ENCODE data around the gene PGF. TPM values are rescaled to one million over a fixed set of nuclear protein-coding genes. Genes with fewer than 3 reads are reported as not detected.

PGF gene
- total and polyA plus RNA-seq, 2 of the 13 experiments (the other 11 are each of a cell fraction or from before 2014, with no cell fraction given) = 10.7 to 27.5 TPM

DNA sequence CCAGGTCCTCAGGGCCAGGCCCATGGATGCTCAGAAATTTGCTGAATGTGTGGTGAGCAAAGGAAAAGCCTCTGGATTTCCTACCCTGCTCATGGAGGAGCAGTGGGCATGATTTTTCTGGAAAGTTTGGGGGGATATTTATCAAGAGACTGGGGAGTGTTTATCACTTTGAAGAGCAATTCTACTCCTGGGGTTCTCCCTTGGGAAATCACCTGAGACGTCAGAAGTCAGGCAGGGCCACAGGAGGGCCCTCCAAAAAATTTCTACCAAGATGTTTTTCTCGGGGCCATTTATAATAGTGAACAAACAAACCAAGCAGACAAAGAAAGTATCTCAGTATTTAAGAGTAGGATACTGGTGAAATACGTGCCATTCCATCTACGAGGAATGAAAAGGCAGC lies 27.3 kb upstream of the PGF start (continued):
- no peak for TF ChIP-seq CSRNP2 (CRISPR knock-in tag; conservative IDR thresholded peaks at IDR 0.05; ENCODE audit: low read depth)
- TF ChIP-seq HHEX (CRISPR knock-in tag; IDR thresholded peaks at IDR 0.05) = no peak
- TF ChIP-seq SAP130 (CRISPR knock-in tag; IDR thresholded peaks at IDR 0.05; ENCODE audit: low read depth) = no peak
- TF ChIP-seq POLR2A (IDR thresholded peaks at IDR 0.05; ENCODE audit: insufficient read depth in 1 of 2, low read depth in 2 of 2, low read length in 2 of 2) = no peak
- no peak for TF ChIP-seq ZNF737 (CRISPR knock-in tag; IDR thresholded peaks at IDR 0.05; ENCODE audit: borderline replicate concordance)
- no peak for TF ChIP-seq NBN (conservative IDR thresholded peaks at IDR 0.05)
- TF ChIP-seq FOXO1 (CRISPR knock-in tag; IDR thresholded peaks at IDR 0.05) = no peak

DNA sequence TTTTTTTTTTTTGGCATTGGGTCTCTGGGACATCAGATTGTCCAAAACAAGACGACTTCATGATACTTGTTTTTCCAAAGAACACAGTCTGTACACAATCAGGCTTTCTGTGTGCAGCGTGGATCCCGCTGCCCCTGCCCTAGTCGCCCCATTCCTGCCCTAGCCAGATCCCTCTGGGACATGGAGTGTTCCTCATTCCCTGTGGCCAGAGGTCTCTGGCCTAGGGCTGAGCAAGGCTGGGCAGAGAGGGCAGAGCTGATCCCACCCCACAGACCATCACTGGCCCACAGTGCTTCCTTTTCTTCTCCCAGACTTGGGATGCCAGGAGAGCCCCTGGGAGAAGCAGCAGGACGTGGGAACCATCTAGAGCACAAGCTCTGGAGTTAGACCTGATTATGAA lies 26.4 kb upstream of the PGF start:
- Histone ChIP-seq H2AFZ (ENCODE audit: low read length) (no peak overlapping the region), H3K4me1 (ENCODE audit: insufficient read depth, low read length) (peaks cover 30% of the 10 kb centered on the region), H3K79me2 (ENCODE audit: insufficient read depth, low read length) (no peaks in the 10 kb centered on the region), H3K4me3 (replicated peaks in 1 of 3; ENCODE audit: insufficient read depth in 1 of 3, low read depth in 2 of 3, low read length in 3 of 3) (no peak overlapping the region), H3K27me3 (ENCODE audit: control insufficient read depth in 1 of 2, insufficient read depth in 2 of 2, low read length in 2 of 2) (peaks cover 4 to 52% of the 10 kb centered on the region in 2 experiments; a peak in 4 of 5 replicates), H4K20me1 (ENCODE audit: insufficient read depth, low read length) (no peaks in the 10 kb centered on the region), H3K27ac (ENCODE audit: extremely low read length, insufficient read depth, low read length) (no peak overlapping the region), H3K36me3 (replicated peaks in 1 of 2; ENCODE audit: control insufficient read depth in 1 of 2, insufficient read depth in 2 of 2, low read length in 2 of 2) (no peaks in the 10 kb centered on the region), H3K4me2 (ENCODE audit: low read depth, low read length) (no peak overlapping the region), H3K9me3 (ENCODE audit: low read length) (no peaks in the 10 kb centered on the region), H3K9ac (ENCODE audit: insufficient read depth, low read depth, low read length) (no peak overlapping the region)
- POLR2A ChIA-PET = interaction anchor here (1.8 kb wide), 1 partner anchor 31 kb away, joined by 5 read pairs; no protein-coding TSS in a partner anchor
- FAIRE-seq (no peak), ATAC-seq (no peak), DNase-seq (ENCODE audit: low spot score) (no peak)
- no peak for TF ChIP-seq TEAD3 (CRISPR knock-in tag; optimal IDR thresholded peaks at IDR 0.05; ENCODE audit: borderline replicate concordance)
- in situ Hi-C loops (cut with HindIII; ENCODE audit: extremely low pct_ligation_motif_present, low pct_unique_long_range_greater_than_20kb) (no loop called here), intact Hi-C loops (cut with micrococcal nuclease; ENCODE audit: unreplicated experiment) (no loop called here)
- no TSS peak for BruUV-seq (replicated peaks)
- 7% methylated on average over 4 of the region's 5 CpGs for WGBS (ENCODE audit: low lambda C conversion rate)
- CTCF ChIA-PET (ENCODE audit: low intra/inter-chr PET ratio, low total read pairs) = no interaction called here

- BruUV-seq (replicated peaks) = no TSS peak
- no peak for FAIRE-seq
- TF ChIP-seq FOXC1 (CRISPR knock-in tag; IDR thresholded peaks at IDR 0.05; ENCODE audit: borderline replicate concordance) = no peak
- TF ChIP-seq SMAD3 (CRISPR knock-in tag; IDR thresholded peaks at IDR 0.05) = no peak
- TF ChIP-seq, protein P1, sequence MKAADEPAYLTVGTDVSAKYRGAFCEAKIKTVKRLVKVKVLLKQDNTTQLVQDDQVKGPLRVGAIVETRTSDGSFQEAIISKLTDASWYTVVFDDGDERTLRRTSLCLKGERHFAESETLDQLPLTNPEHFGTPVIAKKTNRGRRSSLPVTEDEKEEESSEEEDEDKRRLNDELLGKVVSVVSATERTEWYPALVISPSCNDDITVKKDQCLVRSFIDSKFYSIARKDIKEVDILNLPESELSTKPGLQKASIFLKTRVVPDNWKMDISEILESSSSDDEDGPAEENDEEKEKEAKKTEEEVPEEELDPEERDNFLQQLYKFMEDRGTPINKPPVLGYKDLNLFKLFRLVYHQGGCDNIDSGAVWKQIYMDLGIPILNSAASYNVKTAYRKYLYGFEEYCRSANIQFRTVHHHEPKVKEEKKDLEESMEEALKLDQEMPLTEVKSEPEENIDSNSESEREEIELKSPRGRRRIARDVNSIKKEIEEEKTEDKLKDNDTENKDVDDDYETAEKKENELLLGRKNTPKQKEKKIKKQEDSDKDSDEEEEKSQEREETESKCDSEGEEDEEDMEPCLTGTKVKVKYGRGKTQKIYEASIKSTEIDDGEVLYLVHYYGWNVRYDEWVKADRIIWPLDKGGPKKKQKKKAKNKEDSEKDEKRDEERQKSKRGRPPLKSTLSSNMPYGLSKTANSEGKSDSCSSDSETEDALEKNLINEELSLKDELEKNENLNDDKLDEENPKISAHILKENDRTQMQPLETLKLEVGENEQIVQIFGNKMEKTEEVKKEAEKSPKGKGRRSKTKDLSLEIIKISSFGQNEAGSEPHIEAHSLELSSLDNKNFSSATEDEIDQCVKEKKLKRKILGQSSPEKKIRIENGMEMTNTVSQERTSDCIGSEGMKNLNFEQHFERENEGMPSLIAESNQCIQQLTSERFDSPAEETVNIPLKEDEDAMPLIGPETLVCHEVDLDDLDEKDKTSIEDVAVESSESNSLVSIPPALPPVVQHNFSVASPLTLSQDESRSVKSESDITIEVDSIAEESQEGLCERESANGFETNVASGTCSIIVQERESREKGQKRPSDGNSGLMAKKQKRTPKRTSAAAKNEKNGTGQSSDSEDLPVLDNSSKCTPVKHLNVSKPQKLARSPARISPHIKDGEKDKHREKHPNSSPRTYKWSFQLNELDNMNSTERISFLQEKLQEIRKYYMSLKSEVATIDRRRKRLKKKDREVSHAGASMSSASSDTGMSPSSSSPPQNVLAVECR (CRISPR knock-in tag; IDR thresholded peaks at IDR 0.05; ENCODE audit: borderline replicate concordance) = no peak
- no peak for TF ChIP-seq ZNF776 (CRISPR knock-in tag; IDR thresholded peaks at IDR 0.05)
- TF ChIP-seq, protein P2, sequence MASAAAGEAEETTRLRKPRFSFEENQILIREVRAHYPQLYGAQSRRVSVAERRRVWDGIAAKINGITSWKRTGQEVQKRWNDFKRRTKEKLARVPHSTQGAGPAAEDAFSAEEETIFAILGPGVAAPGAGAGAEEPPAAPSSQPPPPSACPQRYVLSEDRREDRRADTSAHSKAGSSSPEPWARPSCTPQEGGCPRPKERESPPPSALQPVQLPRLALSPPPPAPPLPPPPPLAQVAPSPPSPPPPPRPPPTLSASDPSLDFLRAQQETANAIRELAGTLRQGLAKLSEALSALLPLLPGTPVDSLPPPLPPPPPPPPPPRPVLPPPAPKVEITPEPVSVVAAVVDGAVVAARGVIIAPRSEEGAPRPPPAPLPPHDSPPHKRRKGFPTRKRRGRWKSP (CRISPR knock-in tag; IDR thresholded peaks at IDR 0.05) = no peak
These were observed 26.0 kb upstream of the PGF start for GRCh38 chr14:74981462-74981782.

More at GRCh38 chr14:74981462-74981782, 26.0 kb upstream of the PGF start:
- intact Hi-C loops (cut with micrococcal nuclease; ENCODE audit: unreplicated experiment) = no loop called here
- Histone ChIP-seq H3K79me2 (ENCODE audit: insufficient read depth, low read length) (no peaks in the 10 kb centered on the region), H3K36me3 (replicated peaks in 1 of 2; ENCODE audit: control insufficient read depth in 1 of 2, insufficient read depth in 2 of 2, low read length in 2 of 2) (no peaks in the 10 kb centered on the region), H3K4me3 (replicated peaks in 1 of 3; ENCODE audit: insufficient read depth in 1 of 3, low read depth in 2 of 3, low read length in 3 of 3) (no peak overlapping the region), H3K4me2 (ENCODE audit: low read depth, low read length) (no peak overlapping the region), H3K9me3 (ENCODE audit: low read length) (no peaks in the 10 kb centered on the region), H3K27me3 (ENCODE audit: control insufficient read depth in 1 of 2, insufficient read depth in 2 of 2, low read length in 2 of 2) (peaks cover 4 to 53% of the 10 kb centered on the region in 2 experiments; a peak in 4 of 5 replicates), H4K20me1 (ENCODE audit: insufficient read depth, low read length) (no peaks in the 10 kb centered on the region), H2AFZ (ENCODE audit: low read length) (no peak overlapping the region), H3K27ac (ENCODE audit: extremely low read length, insufficient read depth, low read length) (no peak overlapping the region), H3K9ac (ENCODE audit: insufficient read depth, low read depth, low read length) (no peak overlapping the region), H3K4me1 (ENCODE audit: insufficient read depth, low read length) (peaks cover 30% of the 10 kb centered on the region)
- WGBS (ENCODE audit: low lambda C conversion rate) = 66% methylated on average over 4 of the region's 9 CpGs
- CTCF ChIA-PET (ENCODE audit: low intra/inter-chr PET ratio, low total read pairs) = no interaction called here
- DNase-seq (ENCODE audit: low spot score) = no peak
- no peak for ATAC-seq
- in situ Hi-C loops (cut with HindIII; ENCODE audit: extremely low pct_ligation_motif_present, low pct_unique_long_range_greater_than_20kb) = no loop called here
- POLR2A ChIA-PET = no interaction called here
